NCI-H1694 (cell line): ENCODE data around the gene AMDHD2.

Experiments used
- DNase-seq: peaks from one replicate; lab custom pipeline; 2025; lab: John Stamatoyannopoulos, UW

The AMDHD2 gene

DNA sequence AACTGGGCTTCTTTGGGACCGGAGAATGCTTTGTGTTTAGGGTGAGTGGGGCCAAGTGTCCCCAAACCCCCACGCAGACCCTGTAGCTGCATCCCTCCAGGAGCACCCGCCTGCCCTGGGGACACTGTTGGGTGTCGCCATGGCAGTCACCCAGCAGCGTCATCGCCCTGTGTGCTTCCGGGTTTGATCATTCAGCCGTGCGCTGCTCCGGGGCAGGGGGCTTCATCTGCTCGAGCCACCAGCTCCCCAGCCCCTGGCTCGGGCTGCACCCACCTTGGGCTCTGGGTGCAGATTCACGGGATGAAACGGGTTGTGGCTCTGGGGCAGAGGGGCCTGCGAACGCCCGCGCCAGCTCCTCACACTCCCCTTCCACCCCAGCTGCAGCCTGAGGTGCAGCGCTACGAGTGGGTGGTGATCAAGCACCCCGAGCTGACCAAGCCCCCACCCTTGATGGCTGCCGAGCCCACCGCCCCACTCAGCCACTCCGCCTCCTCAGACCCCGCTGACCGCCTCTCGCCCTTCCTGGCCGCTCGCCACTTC, 20.2 kb upstream of the AMDHD2 start:
- no peak for DNase-seq

GRCh38 chr16:2500430-2500917, 19.7 kb upstream of the AMDHD2 start:
- no peak for DNase-seq

DNA sequence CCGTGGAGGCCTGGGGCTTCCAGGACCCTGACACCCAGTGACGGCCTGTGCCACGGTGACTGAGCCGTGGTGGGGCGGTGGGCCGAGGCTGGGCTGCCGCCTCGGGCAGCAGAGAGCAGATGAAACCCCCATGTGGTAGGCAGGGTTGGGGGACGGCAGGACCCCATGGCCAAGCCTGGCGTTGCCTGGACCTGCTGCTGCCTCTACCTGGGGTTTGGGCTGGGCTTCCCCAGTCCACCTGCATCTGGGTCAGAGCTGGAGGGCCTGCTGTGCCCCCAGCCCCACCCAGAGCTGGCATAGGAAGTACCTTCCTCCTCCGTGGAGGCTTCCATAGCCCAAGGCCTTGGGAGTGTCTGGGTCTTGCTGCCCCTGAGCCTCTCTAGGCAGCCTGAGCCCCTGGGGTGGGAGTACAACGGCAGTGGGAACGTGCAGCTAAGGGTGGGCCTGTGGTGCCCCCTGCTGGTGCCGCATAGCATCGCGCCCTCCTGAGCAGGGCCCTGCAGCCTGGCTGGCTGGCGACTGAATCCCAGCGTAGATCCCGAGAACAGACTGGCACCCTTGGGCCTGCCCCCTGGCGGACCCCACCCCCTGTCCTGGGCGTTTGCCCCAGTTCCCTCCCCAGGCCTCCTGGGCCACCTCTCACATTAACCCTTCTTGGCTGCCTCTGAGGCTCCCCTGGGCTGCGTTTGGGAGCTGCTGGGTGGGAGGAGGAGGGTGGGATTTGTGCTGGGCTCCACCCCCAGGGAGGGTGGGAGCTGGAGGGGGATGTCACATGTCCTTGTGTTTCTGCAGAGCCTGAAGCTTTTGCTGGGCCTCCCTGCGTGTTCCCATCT, 19.0 kb upstream of the AMDHD2 start:
- peak; percentile 76 for DNase-seq

- DNase-seq = no peak
Measured at GRCh38 chr16:2501946-2502895, 17.9 kb upstream of the AMDHD2 start.

DNA sequence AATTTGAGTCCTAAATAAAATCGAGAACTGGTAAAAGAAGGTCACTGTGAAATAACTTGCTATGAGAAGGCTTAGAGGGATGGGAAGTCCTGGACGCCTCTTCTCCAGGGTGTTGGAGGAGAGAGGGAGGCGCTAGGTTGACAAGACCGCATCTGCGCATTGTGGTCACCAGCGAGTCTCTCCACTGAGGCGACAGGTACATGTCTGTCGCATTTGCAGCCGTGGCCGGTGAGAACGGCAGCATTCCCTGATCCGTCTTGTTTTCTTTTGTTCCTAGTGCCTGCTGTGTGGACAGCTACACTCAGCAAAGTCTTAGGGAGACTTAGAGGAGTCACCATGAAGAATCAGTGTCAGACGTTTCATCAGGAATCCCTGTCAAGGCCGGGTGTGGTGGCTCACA, 14.5 kb upstream of the AMDHD2 start:
- DNase-seq = no peak

GRCh38 chr16:2507052-2507659, 13.0 kb upstream of the AMDHD2 start:
- DNase-seq = no peak

- DNase-seq = no peak
Measured at GRCh38 chr16:2507665-2508064, 12.5 kb upstream of the AMDHD2 start.

DNA sequence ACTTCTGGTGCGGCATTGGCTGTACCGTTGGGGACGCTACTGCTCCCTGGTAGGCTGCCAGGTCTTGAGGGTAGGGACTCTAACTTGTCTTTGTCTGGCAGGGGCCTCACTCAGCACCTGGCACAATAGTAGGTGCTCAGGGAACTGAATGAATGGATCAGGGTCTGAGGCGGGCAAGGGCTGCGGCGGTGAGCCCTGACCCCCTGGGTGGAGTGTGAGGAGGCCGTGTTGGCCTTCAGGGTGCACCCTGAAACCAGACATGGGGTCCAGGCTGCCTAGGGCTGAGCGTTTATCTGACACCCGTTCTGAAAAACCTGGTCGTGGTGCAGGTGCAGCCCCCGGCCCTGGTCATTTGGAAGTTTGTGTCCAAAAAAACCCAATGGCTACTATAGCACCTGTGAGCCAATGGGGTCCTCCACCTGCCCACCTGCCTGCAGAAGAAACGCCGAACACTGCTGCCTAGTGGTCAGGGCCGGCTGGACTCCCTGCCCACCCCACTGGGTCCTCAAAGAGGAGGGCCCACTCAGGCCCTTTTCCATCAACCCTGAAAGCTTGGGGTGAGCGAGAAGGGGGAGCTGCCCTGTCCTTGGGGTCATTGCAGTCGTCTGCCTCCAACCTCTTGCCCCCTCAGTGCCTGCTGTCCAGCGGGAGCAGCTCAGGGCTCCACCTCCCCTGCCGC, 11.3 kb upstream of the AMDHD2 start:
- DNase-seq = no peak

DNA sequence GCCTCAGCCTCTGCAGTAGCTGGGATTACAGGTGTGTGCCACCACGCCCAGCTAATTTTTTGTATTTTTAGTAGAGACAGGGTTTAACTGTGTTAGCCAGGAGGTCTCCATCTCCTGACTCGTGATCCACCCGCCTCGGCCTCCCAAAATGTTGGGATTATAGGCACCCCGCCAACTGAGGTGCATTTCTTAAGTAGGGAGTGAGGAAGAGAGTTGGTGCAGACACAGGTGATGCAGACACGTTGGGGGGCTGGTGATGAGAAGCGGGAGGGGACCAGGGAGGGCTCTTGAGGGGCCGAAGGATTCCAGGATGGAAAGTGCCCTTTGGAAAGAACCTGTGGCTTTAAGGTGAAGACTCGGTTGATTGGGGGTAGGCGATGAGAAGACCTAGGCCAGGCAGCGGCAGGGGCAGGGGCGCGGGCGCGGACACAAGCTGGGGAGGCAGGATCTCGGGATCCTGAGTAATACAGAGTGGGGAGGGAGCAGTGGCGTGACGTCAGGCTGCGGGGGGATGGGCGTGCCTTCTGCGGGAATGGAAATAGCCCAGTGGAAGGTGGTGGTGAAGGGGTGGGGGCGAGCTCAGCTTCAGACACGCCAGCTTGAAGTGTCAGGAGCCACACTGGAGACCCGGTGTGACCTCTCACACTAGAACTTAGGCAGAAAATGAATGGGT, 8.9 kb upstream of the AMDHD2 start:
- DNase-seq = no peak

DNA sequence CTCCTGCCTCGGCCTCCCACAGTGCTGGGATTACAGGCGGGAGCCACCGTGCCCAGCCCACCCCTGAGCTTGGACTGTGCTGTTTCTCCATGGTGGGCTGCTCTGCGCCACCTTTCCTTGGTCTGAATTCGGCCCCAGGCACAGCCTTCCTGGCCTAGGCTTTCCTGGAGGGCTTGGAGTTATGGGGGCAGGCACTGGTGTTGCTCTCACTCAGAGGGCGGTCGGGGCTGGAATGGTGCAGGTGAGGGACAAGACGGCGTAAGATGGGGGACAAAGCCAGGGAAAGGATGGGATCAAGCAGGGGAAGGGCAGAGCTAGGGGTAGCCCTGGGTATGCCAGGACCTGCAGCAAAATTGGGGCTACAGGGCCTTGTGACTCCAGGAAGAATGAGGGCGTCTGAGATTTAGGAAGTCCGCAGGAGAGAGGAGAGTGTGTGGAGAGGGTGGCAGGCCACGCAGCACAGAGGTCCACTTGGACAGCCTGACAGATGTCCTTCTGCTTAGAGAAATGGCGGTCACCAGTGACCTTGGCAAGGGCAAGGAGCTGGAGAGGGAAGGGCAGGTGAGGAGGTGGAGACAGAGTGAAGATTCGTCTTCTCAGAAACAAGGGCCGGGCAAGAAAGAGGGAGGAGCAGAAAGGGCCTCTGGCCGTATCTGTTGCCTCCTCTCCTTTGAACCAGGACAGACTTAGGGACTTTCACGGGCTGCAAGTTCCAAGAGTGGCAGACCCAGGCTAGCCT, 8.0 kb upstream of the AMDHD2 start:
- DNase-seq = no peak

DNA sequence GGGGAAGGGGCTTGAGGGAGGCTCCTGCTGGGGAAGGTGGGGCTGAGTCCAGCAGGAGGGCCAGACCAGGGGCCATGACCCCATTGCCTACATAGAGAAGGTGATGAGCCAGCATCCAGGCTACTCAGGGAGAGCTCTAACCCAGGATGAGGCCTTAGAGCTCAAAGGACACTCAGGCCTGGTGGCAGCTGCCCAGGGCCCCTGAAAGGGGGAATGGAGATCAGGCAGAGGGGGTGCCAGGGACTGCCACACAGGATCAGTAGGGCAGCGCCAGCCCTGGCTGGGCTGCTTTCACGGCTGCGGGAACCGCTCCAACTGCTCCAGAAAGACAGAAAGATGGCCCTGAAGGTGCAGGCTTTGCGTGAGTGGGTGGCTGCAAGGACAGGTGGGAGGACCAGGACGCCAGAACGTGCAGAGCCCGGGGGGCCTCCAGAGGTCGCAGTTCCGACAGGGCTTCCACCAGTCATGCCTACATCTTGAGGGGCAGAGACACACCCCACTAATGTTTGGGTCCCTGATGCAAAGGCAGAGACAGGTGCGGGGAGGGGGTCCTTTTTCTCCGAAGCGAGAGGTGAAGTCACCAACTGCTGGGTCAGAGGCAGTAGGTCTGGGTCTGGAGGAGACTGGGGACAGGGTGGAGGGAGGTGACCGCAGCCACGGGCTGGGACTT, 7.3 kb upstream of the AMDHD2 start:
- no peak for DNase-seq

- DNase-seq = peak; percentile 65
Measured at GRCh38 chr16:2513405-2514332, 6.5 kb upstream of the AMDHD2 start, which contains the start of gene ATP6V0C. Gene ATP6V0C, plus strand, starts transcription at chr16:2513952. Its CDS starts 152 bp downstream, at chr16:2514104.

GRCh38 chr16:2514333-2515179, 5.6 kb upstream of the AMDHD2 start:
- DNase-seq = no peak

- no peak for DNase-seq
Measured at GRCh38 chr16:2515180-2515851, 4.9 kb upstream of the AMDHD2 start.

DNA sequence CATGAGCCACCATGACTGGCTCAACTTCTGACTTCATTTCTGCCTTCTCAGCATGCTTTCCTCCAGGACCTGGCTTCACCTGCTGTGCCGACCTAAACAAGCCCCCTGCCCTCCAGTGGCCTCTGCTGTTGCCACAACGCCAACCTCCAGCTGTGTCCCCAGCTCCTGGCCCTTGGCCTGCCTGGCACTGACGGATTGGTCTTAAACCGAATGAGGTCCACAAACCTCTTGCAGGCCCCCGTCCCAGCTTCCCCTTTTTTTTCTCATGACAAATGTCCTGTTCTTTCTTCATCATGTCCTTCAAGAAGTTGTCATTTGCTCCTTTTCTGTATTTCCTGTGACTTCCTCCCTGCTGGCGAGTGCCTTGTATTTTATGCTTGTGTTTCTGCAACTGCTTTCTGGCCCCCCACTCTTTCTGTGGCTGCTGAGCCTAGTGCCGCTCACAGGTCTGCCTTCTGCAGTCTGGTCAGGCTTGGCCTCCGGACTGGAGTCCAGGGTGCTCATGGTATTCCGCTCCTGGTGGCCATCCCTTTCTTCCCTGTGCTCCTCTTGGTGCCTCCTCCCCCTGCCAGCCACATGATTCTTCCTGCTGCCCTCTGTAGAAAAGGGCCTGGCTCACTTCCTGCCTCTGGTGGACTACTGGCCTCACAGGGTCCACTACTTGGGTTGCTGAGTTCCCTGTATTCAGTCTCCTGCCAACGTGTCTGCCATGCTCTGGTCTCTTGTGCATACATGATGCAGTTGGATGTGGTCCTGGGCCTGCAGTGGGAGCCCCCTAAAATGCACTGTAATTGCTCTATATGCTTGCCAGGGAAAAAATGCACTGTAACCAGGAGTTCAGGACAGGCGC, 3.6 kb upstream of the AMDHD2 start:
- no peak for DNase-seq
